HepG2 (cell line): ENCODE measurements around the gene DNAL4. TPM values are rescaled to one million over a fixed set of nuclear protein-coding genes. Genes with fewer than 3 reads are reported as not detected.

Source experiments
- ARNT ChIP-seq: fragments of 450-650 bp; IDR thresholded peaks from 2 replicates; pipeline ENCODE4 v1.6.1; 2017
- FOXC1 ChIP-seq: sonication (generic); formaldehyde crosslinking; IDR thresholded peaks from 2 replicates; pipeline ENCODE4 v1.8.0; 2022; ENCODE audit warnings: mild to moderate bottlenecking, missing genetic modification reagents, borderline replicate concordance
- KDM3A ChIP-seq: IDR thresholded peaks from 2 replicates; pipeline ENCODE4 v1.6.1; 2018; ENCODE audit warnings: low read depth, missing compliant biosample characterization
- LBX2 ChIP-seq: sonication (generic); formaldehyde crosslinking; IDR thresholded peaks from 2 replicates; pipeline ENCODE4 v1.5.0; 2020; ENCODE audit warnings: missing genetic modification reagents, mild to moderate bottlenecking, borderline replicate concordance
- POLR2G ChIP-seq: fragments of 200-400 bp; formaldehyde crosslinking; IDR thresholded peaks from 2 replicates; pipeline ENCODE4 v1.6.1; 2018; ENCODE audit warnings: mild to moderate bottlenecking, low read depth, low read length, moderate library complexity
- ZBTB10 ChIP-seq: sonication (generic); formaldehyde crosslinking; IDR thresholded peaks from 2 replicates; pipeline ENCODE4 v1.4.0; 2020; ENCODE audit warnings: missing genetic modification reagents, borderline replicate concordance
- ZEB1 ChIP-seq: IDR thresholded peaks from 2 replicates; pipeline ENCODE4 v1.6.1; 2012; ENCODE audit warnings: mild to moderate bottlenecking, low read depth, inconsistent platforms; ENCODE audit not compliant: insufficient replicate concordance
- ZFP90 ChIP-seq: sonication (generic); formaldehyde crosslinking; IDR thresholded peaks from 2 replicates; pipeline ENCODE4 v1.8.0; 2022; ENCODE audit warnings: missing genetic modification reagents, mild to moderate bottlenecking, inconsistent platforms, borderline replicate concordance
- ZNF30 ChIP-seq: sonication (generic); formaldehyde crosslinking; IDR thresholded peaks from 2 replicates; pipeline ENCODE4 v1.5.0; 2020; ENCODE audit warnings: mild to moderate bottlenecking, missing genetic modification reagents
- ZNF496 ChIP-seq: sonication (generic); formaldehyde crosslinking; IDR thresholded peaks from 2 replicates; pipeline ENCODE4 v1.8.1; 2023; ENCODE audit warnings: mild to moderate bottlenecking, moderate library complexity, missing genetic modification reagents; ENCODE audit not compliant: insufficient replicate concordance
- ZNF501 ChIP-seq: sonication (generic); formaldehyde crosslinking; IDR thresholded peaks from 2 replicates; pipeline ENCODE4 v1.5.1; 2020; ENCODE audit warnings: mild to moderate bottlenecking, moderate library complexity, missing genetic modification reagents
- ZNF549 ChIP-seq: sonication (generic); formaldehyde crosslinking; IDR thresholded peaks from 2 replicates; pipeline ENCODE4 v1.5.0; 2020; ENCODE audit warnings: missing genetic modification reagents
- ZNF724P ChIP-seq: sonication (generic); formaldehyde crosslinking; IDR thresholded peaks from 2 replicates; pipeline ENCODE4 v1.8.0; 2022; ENCODE audit warnings: missing genetic modification reagents, borderline replicate concordance
- ZNF790 ChIP-seq: sonication (generic); formaldehyde crosslinking; IDR thresholded peaks from 2 replicates; pipeline ENCODE4 v1.8.0; 2022; ENCODE audit warnings: missing genetic modification reagents, mild to moderate bottlenecking, borderline replicate concordance
- ZSCAN31 ChIP-seq: sonication (generic); formaldehyde crosslinking; IDR thresholded peaks from 2 replicates; pipeline ENCODE4 v1.5.0; 2020; ENCODE audit warnings: low read depth, mild to moderate bottlenecking, missing genetic modification reagents
- polyA plus RNA-seq, 8 experiments: library from polyadenylated mRNA; depleted of rRNA in 3 of 8; stranded (reverse) in 7 of 8; unstranded in 1 of 8; fragments of >200 nt; fragmentation: Illumina TruSeq in 4 of 8; extraction: Trizol in 4 of 8; gene quantifications; 2 replicates each; pipeline versions ENCODE4 v1.2.1 to v1.2.3, GENCODE V29; 2011 to 2016; ENCODE audit warnings: low read depth in 4 of 8, missing spikeins in 1 of 8, mixed read lengths in 1 of 8; ENCODE audit not compliant: insufficient read depth in 1 of 8
- total RNA-seq, 5 experiments: library from RNA; depleted of rRNA; stranded (reverse); fragments of >200 nt; fragmentation: Illumina TruSeq; extraction: Trizol; gene quantifications; 2 replicates each; pipeline ENCODE4 v1.2.3, GENCODE V29; 2016; ENCODE audit warnings: low read depth in 1 of 5
- TF ChIP-seq, protein P1 (sequence below): sonication (generic); formaldehyde crosslinking; IDR thresholded peaks from 2 replicates; pipeline ENCODE4 v1.4.0; 2020; ENCODE audit warnings: missing genetic modification reagents, mild to moderate bottlenecking, borderline replicate concordance
- TF ChIP-seq, protein P2 (sequence below): IDR thresholded peaks from 2 replicates; pipeline ENCODE4 v1.6.1; 2016; ENCODE audit warnings: low read depth, control low read depth
- TF ChIP-seq, protein P3 (sequence below): IDR thresholded peaks from 2 replicates; pipeline ENCODE4 v1.6.1; 2018; ENCODE audit warnings: missing genetic modification reagents, mild to moderate bottlenecking, missing compliant biosample characterization

DNAL4 gene
- total and polyA plus RNA-seq, 2 of the 13 experiments (the other 11 are each of a cell fraction or from before 2014, with no cell fraction given): 8.0 to 10.7 TPM

GRCh38 chr22:38733329-38733723 is 60.6 kb downstream of the DNAL4 start (continued):
- TF ChIP-seq ZNF496 (CRISPR knock-in tag) (no peak), FOXC1 (CRISPR knock-in tag) (no peak), ZFP90 (CRISPR knock-in tag) (no peak), ZNF501 (CRISPR knock-in tag) (no peak), ZBTB10 (CRISPR knock-in tag) (no peak), POLR2G (peak; percentile 38; the same call in 1 of the 2 replicates), ZNF790 (CRISPR knock-in tag) (no peak), ZNF30 (CRISPR knock-in tag) (no peak), ZEB1 (no peak), LBX2 (no peak), ZNF724P (CRISPR knock-in tag) (no peak), KDM3A (CRISPR knock-in tag) (no peak), ARNT (no peak), ZSCAN31 (CRISPR knock-in tag) (0 out of 2 replicates have a peak, but pooled peaks have one; percentile 44), ZNF549 (CRISPR knock-in tag) (no peak)
- TF ChIP-seq, protein P1, sequence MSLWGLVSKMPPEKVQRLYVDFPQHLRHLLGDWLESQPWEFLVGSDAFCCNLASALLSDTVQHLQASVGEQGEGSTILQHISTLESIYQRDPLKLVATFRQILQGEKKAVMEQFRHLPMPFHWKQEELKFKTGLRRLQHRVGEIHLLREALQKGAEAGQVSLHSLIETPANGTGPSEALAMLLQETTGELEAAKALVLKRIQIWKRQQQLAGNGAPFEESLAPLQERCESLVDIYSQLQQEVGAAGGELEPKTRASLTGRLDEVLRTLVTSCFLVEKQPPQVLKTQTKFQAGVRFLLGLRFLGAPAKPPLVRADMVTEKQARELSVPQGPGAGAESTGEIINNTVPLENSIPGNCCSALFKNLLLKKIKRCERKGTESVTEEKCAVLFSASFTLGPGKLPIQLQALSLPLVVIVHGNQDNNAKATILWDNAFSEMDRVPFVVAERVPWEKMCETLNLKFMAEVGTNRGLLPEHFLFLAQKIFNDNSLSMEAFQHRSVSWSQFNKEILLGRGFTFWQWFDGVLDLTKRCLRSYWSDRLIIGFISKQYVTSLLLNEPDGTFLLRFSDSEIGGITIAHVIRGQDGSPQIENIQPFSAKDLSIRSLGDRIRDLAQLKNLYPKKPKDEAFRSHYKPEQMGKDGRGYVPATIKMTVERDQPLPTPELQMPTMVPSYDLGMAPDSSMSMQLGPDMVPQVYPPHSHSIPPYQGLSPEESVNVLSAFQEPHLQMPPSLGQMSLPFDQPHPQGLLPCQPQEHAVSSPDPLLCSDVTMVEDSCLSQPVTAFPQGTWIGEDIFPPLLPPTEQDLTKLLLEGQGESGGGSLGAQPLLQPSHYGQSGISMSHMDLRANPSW: no peak
- TF ChIP-seq, protein P2, sequence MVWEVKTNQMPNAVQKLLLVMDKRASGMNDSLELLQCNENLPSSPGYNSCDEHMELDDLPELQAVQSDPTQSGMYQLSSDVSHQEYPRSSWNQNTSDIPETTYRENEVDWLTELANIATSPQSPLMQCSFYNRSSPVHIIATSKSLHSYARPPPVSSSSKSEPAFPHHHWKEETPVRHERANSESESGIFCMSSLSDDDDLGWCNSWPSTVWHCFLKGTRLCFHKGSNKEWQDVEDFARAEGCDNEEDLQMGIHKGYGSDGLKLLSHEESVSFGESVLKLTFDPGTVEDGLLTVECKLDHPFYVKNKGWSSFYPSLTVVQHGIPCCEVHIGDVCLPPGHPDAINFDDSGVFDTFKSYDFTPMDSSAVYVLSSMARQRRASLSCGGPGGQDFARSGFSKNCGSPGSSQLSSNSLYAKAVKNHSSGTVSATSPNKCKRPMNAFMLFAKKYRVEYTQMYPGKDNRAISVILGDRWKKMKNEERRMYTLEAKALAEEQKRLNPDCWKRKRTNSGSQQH (CRISPR knock-in tag): no peak
- TF ChIP-seq, protein P3, sequence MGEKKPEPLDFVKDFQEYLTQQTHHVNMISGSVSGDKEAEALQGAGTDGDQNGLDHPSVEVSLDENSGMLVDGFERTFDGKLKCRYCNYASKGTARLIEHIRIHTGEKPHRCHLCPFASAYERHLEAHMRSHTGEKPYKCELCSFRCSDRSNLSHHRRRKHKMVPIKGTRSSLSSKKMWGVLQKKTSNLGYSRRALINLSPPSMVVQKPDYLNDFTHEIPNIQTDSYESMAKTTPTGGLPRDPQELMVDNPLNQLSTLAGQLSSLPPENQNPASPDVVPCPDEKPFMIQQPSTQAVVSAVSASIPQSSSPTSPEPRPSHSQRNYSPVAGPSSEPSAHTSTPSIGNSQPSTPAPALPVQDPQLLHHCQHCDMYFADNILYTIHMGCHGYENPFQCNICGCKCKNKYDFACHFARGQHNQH: no peak; the same call in 1 of the 2 replicates
